ENCODE data around the gene MATCAP1. TPM values are rescaled to one million over a fixed set of nuclear protein-coding genes. Genes with fewer than 3 reads are reported as not detected.

MATCAP1 gene
- total and polyA plus RNA-seq, 4 donors: 18.5 to 41.8 (median 26.0) TPM

- ATAC-seq (ENCODE audit: insufficient read depth, low FRiP score) (no peak), DNase-seq (no peak)
- 42 to 43% methylated on average over 55 to 61 of the region's 61 CpGs for WGBS, 2 donors
- Histone ChIP-seq H3K9me3 (ENCODE audit: control insufficient read depth in 4 of 4, insufficient read depth in 3 of 4, low read length in 3 of 4) (no peaks in the 10 kb centered on the region), H3K4me1 (ENCODE audit: control insufficient read depth in 5 of 5, insufficient read depth in 5 of 5, low read length in 5 of 5) (peaks cover 0 to 33% (median 4%) of the 10 kb centered on the region in 5 donors), H3K4me3 (no peak overlapping the region), H3K27ac (ENCODE audit: low read depth in 1 of 2, low read length in 1 of 2) (no peak overlapping the region), H3K36me3 (ENCODE audit: control insufficient read depth in 4 of 4, insufficient read depth in 4 of 4, low read length in 4 of 4) (no peaks in the 10 kb centered on the region), H3K9ac (ENCODE audit: insufficient read depth in 1 of 2, low read length in 2 of 2) (no peak overlapping the region), H3K27me3 (ENCODE audit: control insufficient read depth in 3 of 3, insufficient read depth in 3 of 3, low read length in 2 of 3) (peaks cover 0 to 44% (median 42%) of the 10 kb centered on the region in 3 donors)
- no peak for TF ChIP-seq CTCF (IDR thresholded peaks at IDR 0.05; ENCODE audit: control extremely low read depth, extremely low read depth)
Observed at GRCh38 chr16:67154578-67155294, 29.0 kb downstream of the MATCAP1 start.

- no peak for DNase-seq
- Histone ChIP-seq H3K9me3 (ENCODE audit: control insufficient read depth in 4 of 4, insufficient read depth in 3 of 4, low read length in 3 of 4) (no peaks in the 10 kb centered on the region), H3K27me3 (ENCODE audit: control insufficient read depth in 3 of 3, insufficient read depth in 3 of 3, low read length in 2 of 3) (peaks cover 0 to 25% (median 19%) of the 10 kb centered on the region in 3 donors), H3K27ac (ENCODE audit: low read depth in 1 of 2, low read length in 1 of 2) (no peak overlapping the region), H3K9ac (ENCODE audit: insufficient read depth in 1 of 2, low read length in 2 of 2) (no peak overlapping the region), H3K4me3 (no peak overlapping the region), H3K36me3 (ENCODE audit: control insufficient read depth in 4 of 4, insufficient read depth in 4 of 4, low read length in 4 of 4) (peaks cover 0 to 19% (median 9%) of the 10 kb centered on the region in 4 donors), H3K4me1 (ENCODE audit: control insufficient read depth in 5 of 5, insufficient read depth in 5 of 5, low read length in 5 of 5) (peaks cover 0 to 24% (median 4%) of the 10 kb centered on the region in 5 donors)
- ATAC-seq (ENCODE audit: insufficient read depth, low FRiP score): no peak
- TF ChIP-seq CTCF (IDR thresholded peaks at IDR 0.05; ENCODE audit: control extremely low read depth, extremely low read depth): no peak
- WGBS, 2 donors: 61 to 65% methylated on average over 8 of the region's 8 CpGs
Observed at GRCh38 chr16:67151431-67152097, 32.2 kb downstream of the MATCAP1 start.

GRCh38 chr16:67150833-67151396 is 32.8 kb downstream of the MATCAP1 start, which contains the start of gene B3GNT9:
B3GNT9 (minus strand) TSS chr16:67150998; CDS start chr16:67150485, 513 bp downstream.
- no peaks in the 10 kb centered on the region for H3K9me3 ChIP-seq (ENCODE audit: control insufficient read depth in 4 of 4, insufficient read depth in 3 of 4, low read length in 3 of 4)
- peak; percentile 88 to 94 (median 92) for DNase-seq
- H3K9ac ChIP-seq (ENCODE audit: insufficient read depth in 1 of 2, low read length in 2 of 2): peak within 1 kb of the TSS in 1 of 2 donors; percentile 62
- H3K27ac ChIP-seq (ENCODE audit: low read depth in 1 of 2, low read length in 1 of 2): peak within 1 kb of the TSS; percentile 65 to 78
- ATAC-seq (ENCODE audit: insufficient read depth, low FRiP score): peak; percentile 68
- no peak for TF ChIP-seq CTCF (IDR thresholded peaks at IDR 0.05; ENCODE audit: control extremely low read depth, extremely low read depth)
- H3K36me3 ChIP-seq (ENCODE audit: control insufficient read depth in 4 of 4, insufficient read depth in 4 of 4, low read length in 4 of 4): peaks cover 0 to 25% (median 15%) of the 10 kb centered on the region in 4 donors
- peaks cover 0 to 24% (median 4%) of the 10 kb centered on the region in 5 donors for H3K4me1 ChIP-seq (ENCODE audit: control insufficient read depth in 5 of 5, insufficient read depth in 5 of 5, low read length in 5 of 5)
- 1% methylated on average over 33 to 34 of the region's 34 CpGs for WGBS, 2 donors
- peak within 1 kb of the TSS; percentile 60 for H3K4me3 ChIP-seq
- H3K27me3 ChIP-seq (ENCODE audit: control insufficient read depth in 3 of 3, insufficient read depth in 3 of 3, low read length in 2 of 3): peaks cover 0 to 18% (median 13%) of the 10 kb centered on the region in 3 donors
